HepG2 (cell line): ENCODE results near the gene ISY1. TPM values are rescaled to one million over a fixed set of nuclear protein-coding genes. Genes with fewer than 3 reads are reported as not detected.
"Not testable (repeated sequence)": the region's sequence is repeated elsewhere in the genome, so short reads cannot be mapped to it uniquely, and the experiment has no call there.

Experiments used
- ATAC-seq: fragments of 200-7000 bp; cut with Tn5 transposase; 3 replicates; pipeline ENCODE4 v1.9.1; 2020; ENCODE audit warnings: mild to moderate bottlenecking, moderate library complexity
- BruUV-seq: library from RNA; stranded (reverse); fragments of 400-500 nt; replicated peaks from 2 replicates; lab custom pipeline; 2021; lab: Mats Ljungman, UMichigan
- CTCF ChIA-PET: fragments of 300-600 bp; formaldehyde crosslinking; extraction: SDS; loops from one replicate; lab custom pipeline; 2021; ENCODE audit warnings: low total read pairs, inconsistent platforms, low intra/inter-chr PET ratio; lab: Yijun Ruan, JAX
- POLR2A ChIA-PET: fragments of 350-600 bp; sonication (Branson Sonifier 250); formaldehyde crosslinking; loops from one replicate; lab custom pipeline; 2020; ENCODE audit warnings: antibody characterized with exemption, inconsistent platforms; lab: Yijun Ruan, JAX
- DNase-seq: peaks from one replicate; pipeline ENCODE4 v3.0.0-alpha.2; 2015; ENCODE audit warnings: low spot score
- FAIRE-seq: peaks from 3 replicates; lab custom pipeline; 2011; peaks lifted over from hg19 to GRCh38; lab: Jason Lieb, UNC
- H2AFZ ChIP-seq: one replicate; pipeline ENCODE4 v1.6.1; 2011; ENCODE audit warnings: low read length, inconsistent platforms
- H3K27ac ChIP-seq: fragments of 300-600 bp; 3 replicates; pipeline ENCODE4 v1.8.0; 2011; ENCODE audit warnings: mixed run types, mild to moderate bottlenecking, mixed read lengths, low read length, inconsistent platforms; ENCODE audit not compliant: insufficient read depth; ENCODE audit errors: extremely low read length
- H3K27me3 ChIP-seq, 2 experiments: fragments of 200-600 bp in 1 of 2; 2 replicates in 1 of 2; 3 replicates in 1 of 2; pipeline versions ENCODE4 v1.6.0 to v1.8.0; 2011; ENCODE audit warnings: low read length in 2 of 2, mild to moderate bottlenecking in 2 of 2, moderate library complexity in 2 of 2, inconsistent platforms in 1 of 2; ENCODE audit not compliant: insufficient read depth in 2 of 2, control insufficient read depth in 1 of 2
- H3K36me3 ChIP-seq, 2 experiments: fragments of 200-600 bp in 1 of 2; replicated peaks in 1 of 2; 2 replicates in 1 of 2; 3 replicates in 1 of 2; pipeline versions ENCODE4 v1.5.1 to v1.8.0; 2011; ENCODE audit warnings: low read length in 2 of 2, inconsistent platforms in 1 of 2; ENCODE audit not compliant: insufficient read depth in 2 of 2, control insufficient read depth in 1 of 2
- H3K4me1 ChIP-seq: 2 replicates; pipeline ENCODE4 v1.5.1; 2012; ENCODE audit warnings: low read length, inconsistent platforms; ENCODE audit not compliant: insufficient read depth
- H3K4me2 ChIP-seq: 2 replicates; pipeline ENCODE4 v1.6.0; 2011; ENCODE audit warnings: low read depth, low read length, inconsistent platforms
- H3K4me3 ChIP-seq, 3 experiments: fragments of 200-600 bp in 1 of 3; sonication (generic), shearing (Covaris generic) in 1 of 3; replicated peaks in 1 of 3; 2 replicates each; pipeline ENCODE4 v1.5.1; 2011 to 2016; ENCODE audit warnings: low read length in 3 of 3, inconsistent platforms in 2 of 3, low read depth in 2 of 3, mild to moderate bottlenecking in 2 of 3, control low read depth in 1 of 3, mixed read lengths in 1 of 3; ENCODE audit not compliant: insufficient read depth in 1 of 3
- H3K79me2 ChIP-seq: one replicate; pipeline ENCODE4 v1.6.1; 2011; ENCODE audit warnings: low read length, inconsistent platforms; ENCODE audit not compliant: insufficient read depth
- H3K9ac ChIP-seq: 2 replicates; pipeline ENCODE4 v1.6.0; 2011; ENCODE audit warnings: mild to moderate bottlenecking, low read depth, low read length, inconsistent platforms; ENCODE audit not compliant: insufficient read depth
- H3K9me3 ChIP-seq: 2 replicates; pipeline ENCODE4 v1.5.1; 2012; ENCODE audit warnings: mild to moderate bottlenecking, low read length
- H4K20me1 ChIP-seq: 2 replicates; pipeline ENCODE4 v1.6.0; 2011; ENCODE audit warnings: inconsistent platforms, mild to moderate bottlenecking, low read length, moderate library complexity; ENCODE audit not compliant: insufficient read depth
- ELK4 ChIP-seq: sonication (generic); formaldehyde crosslinking; IDR thresholded peaks from 2 replicates; pipeline ENCODE4 v1.9.0; 2021; ENCODE audit warnings: missing genetic modification reagents, borderline replicate concordance
- MXD4 ChIP-seq: IDR thresholded peaks from 2 replicates; pipeline ENCODE4 v1.6.1; 2016; ENCODE audit warnings: mild to moderate bottlenecking, missing biosample characterization, missing genetic modification reagents
- NFRKB ChIP-seq: fragments of 450-650 bp; IDR thresholded peaks from 2 replicates; pipeline ENCODE4 v1.6.1; 2017
- NR3C1 ChIP-seq: sonication (generic); formaldehyde crosslinking; IDR thresholded peaks from 2 replicates; pipeline ENCODE4 v1.4.0; 2020; ENCODE audit warnings: missing genetic modification reagents
- TCF12 ChIP-seq, 2 experiments: fragments of 450-650 bp in 1 of 2; sonication (generic) in 1 of 2; formaldehyde crosslinking in 1 of 2; IDR thresholded peaks; 2 replicates each; pipeline versions ENCODE4 v1.6.1 to v1.8.0; 2017 to 2022; ENCODE audit warnings: antibody characterized with exemption in 1 of 2, mild to moderate bottlenecking in 1 of 2, missing genetic modification reagents in 1 of 2, moderate library complexity in 1 of 2
- ZNF382 ChIP-seq: sonication (generic); formaldehyde crosslinking; IDR thresholded peaks from 2 replicates; pipeline ENCODE4 v1.5.0; 2020; ENCODE audit warnings: missing genetic modification reagents, mild to moderate bottlenecking, borderline replicate concordance
- WGBS: methylation state at CpG from one replicate; pipeline ENCODE4 v1.1.6; 2017; ENCODE audit warnings: low lambda C conversion rate; 5-methylcytosine and 5-hydroxymethylcytosine counted together
- in situ Hi-C: cut with HindIII; loops from 2 replicates; pipeline ENCODE4 v1.10.0; 2017; ENCODE audit warnings: low pct_unique_long_range_greater_than_20kb; ENCODE audit not compliant: extremely low pct_ligation_motif_present
- intact Hi-C: fragments of 100-400 bp; cut with micrococcal nuclease; formaldehyde crosslinking; loops from one replicate; pipeline ENCODE4 v1.10.0; 2022; ENCODE audit not compliant: unreplicated experiment
- polyA plus RNA-seq, 8 experiments: library from polyadenylated mRNA; depleted of rRNA in 3 of 8; stranded (reverse) in 7 of 8; unstranded in 1 of 8; fragments of >200 nt; fragmentation: Illumina TruSeq in 4 of 8; extraction: Trizol in 4 of 8; gene quantifications; 2 replicates each; pipeline versions ENCODE4 v1.2.1 to v1.2.3, GENCODE V29; 2011 to 2016; ENCODE audit warnings: low read depth in 4 of 8, missing spikeins in 1 of 8, mixed read lengths in 1 of 8; ENCODE audit not compliant: insufficient read depth in 1 of 8
- total RNA-seq, 5 experiments: library from RNA; depleted of rRNA; stranded (reverse); fragments of >200 nt; fragmentation: Illumina TruSeq; extraction: Trizol; gene quantifications; 2 replicates each; pipeline ENCODE4 v1.2.3, GENCODE V29; 2016; ENCODE audit warnings: low read depth in 1 of 5

Gene ISY1
- total and polyA plus RNA-seq, 2 of the 13 experiments (the other 11 are each of a cell fraction or from before 2014, with no cell fraction given) = 21.0 to 39.1 TPM

GRCh38 chr3:129144786-129145185 is 16.1 kb downstream of the ISY1 start:
- no TSS peak for BruUV-seq
- no peak overlapping the region for H3K27ac ChIP-seq
- H2AFZ ChIP-seq = no peak overlapping the region
- H4K20me1 ChIP-seq = no peaks in the 10 kb centered on the region
- H3K4me3 ChIP-seq = no peak overlapping the region
- H3K9ac ChIP-seq = no peak overlapping the region
- peaks cover 10 to 27% of the 10 kb centered on the region in 2 experiments; a peak in 4 of 5 replicates for H3K36me3 ChIP-seq
- H3K79me2 ChIP-seq = no peaks in the 10 kb centered on the region
- no peaks in the 10 kb centered on the region for H3K4me1 ChIP-seq
- FAIRE-seq (no peak), DNase-seq (no peak), ATAC-seq (no peak)
- TF ChIP-seq NFRKB = no peak
- no peak for TF ChIP-seq ELK4 (CRISPR knock-in tag)
- no peak for TF ChIP-seq NR3C1
- TF ChIP-seq TCF12 (IDR thresholded peaks at IDR 0.05) = no peak
- TF ChIP-seq TCF12 (CRISPR knock-in tag; IDR thresholded peaks at IDR 0.05) = no peak
- no peak for TF ChIP-seq ZNF382
- no peak for TF ChIP-seq MXD4 (CRISPR knock-in tag)
- intact Hi-C loops = no loop called here
- ChIA-PET CTCF (no interaction called here), POLR2A (no interaction called here)
- no peaks in the 10 kb centered on the region for H3K27me3 ChIP-seq
- no peaks in the 10 kb centered on the region for H3K9me3 ChIP-seq
- in situ Hi-C loops = no loop called here
- H3K4me2 ChIP-seq = no peak overlapping the region

- CTCF ChIA-PET, H3K79me2 ChIP-seq, H3K4me1 ChIP-seq, H3K27me3 ChIP-seq, H3K27ac ChIP-seq, in situ Hi-C loops, BruUV-seq, H3K9ac ChIP-seq, ATAC-seq, H3K9me3 ChIP-seq, DNase-seq, H3K4me3 ChIP-seq, intact Hi-C loops, POLR2A ChIA-PET, H3K4me2 ChIP-seq, H2AFZ ChIP-seq, H4K20me1 ChIP-seq, FAIRE-seq: not testable (repeated sequence)
- peaks cover 11 to 28% of the 10 kb centered on the region in 2 experiments; a peak in 4 of 5 replicates for H3K36me3 ChIP-seq
- 95% methylated on average over 5 of the region's 5 CpGs for WGBS
Measured at GRCh38 chr3:129141011-129141410, 19.9 kb downstream of the ISY1 start.
